SK-N-SH (cell line): ENCODE data around the gene CRIP2.

Experiments used
- REST ChIP-seq: IDR thresholded peaks from 2 replicates; pipeline ENCODE4 v1.6.1; 2012; ENCODE audit warnings: mild to moderate bottlenecking, low read depth, low read length, moderate library complexity
- TF ChIP-seq, protein P1 (sequence below): fragments of 200-600 bp; sonication (generic); IDR thresholded peaks from 2 replicates; pipeline ENCODE4 v1.6.1; 2017; ENCODE audit warnings: antibody characterized with exemption, mild to moderate bottlenecking, moderate library complexity

- TF ChIP-seq, protein P1, sequence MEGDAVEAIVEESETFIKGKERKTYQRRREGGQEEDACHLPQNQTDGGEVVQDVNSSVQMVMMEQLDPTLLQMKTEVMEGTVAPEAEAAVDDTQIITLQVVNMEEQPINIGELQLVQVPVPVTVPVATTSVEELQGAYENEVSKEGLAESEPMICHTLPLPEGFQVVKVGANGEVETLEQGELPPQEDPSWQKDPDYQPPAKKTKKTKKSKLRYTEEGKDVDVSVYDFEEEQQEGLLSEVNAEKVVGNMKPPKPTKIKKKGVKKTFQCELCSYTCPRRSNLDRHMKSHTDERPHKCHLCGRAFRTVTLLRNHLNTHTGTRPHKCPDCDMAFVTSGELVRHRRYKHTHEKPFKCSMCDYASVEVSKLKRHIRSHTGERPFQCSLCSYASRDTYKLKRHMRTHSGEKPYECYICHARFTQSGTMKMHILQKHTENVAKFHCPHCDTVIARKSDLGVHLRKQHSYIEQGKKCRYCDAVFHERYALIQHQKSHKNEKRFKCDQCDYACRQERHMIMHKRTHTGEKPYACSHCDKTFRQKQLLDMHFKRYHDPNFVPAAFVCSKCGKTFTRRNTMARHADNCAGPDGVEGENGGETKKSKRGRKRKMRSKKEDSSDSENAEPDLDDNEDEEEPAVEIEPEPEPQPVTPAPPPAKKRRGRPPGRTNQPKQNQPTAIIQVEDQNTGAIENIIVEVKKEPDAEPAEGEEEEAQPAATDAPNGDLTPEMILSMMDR, result no peak
- TF ChIP-seq REST, result no peak
Observed at GRCh38 chr14:105461903-105462302, 12.7 kb upstream of the CRIP2 start.
